Astrocyte of the cerebellum (primary cell): Measurements from ENCODE around the gene KMT2C.
A peak's percentile ranks its signal among the peaks of the same experiment; 100 is the strongest.
"Not testable (repeated sequence)": the region's sequence is repeated elsewhere in the genome, so short reads cannot be mapped to it uniquely, and the experiment has no call there.

Experiments used
- DNase-seq: peaks from one replicate; pipeline ENCODE4 v3.0.0-alpha.2; 2011; ENCODE audit warnings: low read depth
- H3K4me3 ChIP-seq: 2 replicates; pipeline ENCODE4 v1.5.1; 2011; ENCODE audit warnings: mild to moderate bottlenecking, low read depth, low read length, moderate library complexity
- in situ Hi-C: cut with HindIII; loops from 2 replicates; pipeline ENCODE4 v1.10.0; 2017; ENCODE audit warnings: low sequenced_read_pairs
- TF ChIP-seq, protein P1 (sequence below): IDR thresholded peaks from 2 replicates; pipeline ENCODE4 v1.5.1; 2012; ENCODE audit warnings: low read length, low read depth, moderate library complexity, mild to moderate bottlenecking; ENCODE audit errors: missing control alignments

Gene KMT2C

GRCh38 chr7:152436111-152436930 is 518 bp upstream of the KMT2C start:
- H3K4me3 ChIP-seq, result peak overlapping the region; percentile 45
- in situ Hi-C loops, result no loop called here
- TF ChIP-seq, protein P1, sequence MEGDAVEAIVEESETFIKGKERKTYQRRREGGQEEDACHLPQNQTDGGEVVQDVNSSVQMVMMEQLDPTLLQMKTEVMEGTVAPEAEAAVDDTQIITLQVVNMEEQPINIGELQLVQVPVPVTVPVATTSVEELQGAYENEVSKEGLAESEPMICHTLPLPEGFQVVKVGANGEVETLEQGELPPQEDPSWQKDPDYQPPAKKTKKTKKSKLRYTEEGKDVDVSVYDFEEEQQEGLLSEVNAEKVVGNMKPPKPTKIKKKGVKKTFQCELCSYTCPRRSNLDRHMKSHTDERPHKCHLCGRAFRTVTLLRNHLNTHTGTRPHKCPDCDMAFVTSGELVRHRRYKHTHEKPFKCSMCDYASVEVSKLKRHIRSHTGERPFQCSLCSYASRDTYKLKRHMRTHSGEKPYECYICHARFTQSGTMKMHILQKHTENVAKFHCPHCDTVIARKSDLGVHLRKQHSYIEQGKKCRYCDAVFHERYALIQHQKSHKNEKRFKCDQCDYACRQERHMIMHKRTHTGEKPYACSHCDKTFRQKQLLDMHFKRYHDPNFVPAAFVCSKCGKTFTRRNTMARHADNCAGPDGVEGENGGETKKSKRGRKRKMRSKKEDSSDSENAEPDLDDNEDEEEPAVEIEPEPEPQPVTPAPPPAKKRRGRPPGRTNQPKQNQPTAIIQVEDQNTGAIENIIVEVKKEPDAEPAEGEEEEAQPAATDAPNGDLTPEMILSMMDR, result no peak
- DNase-seq, result peak; percentile 77

DNA sequence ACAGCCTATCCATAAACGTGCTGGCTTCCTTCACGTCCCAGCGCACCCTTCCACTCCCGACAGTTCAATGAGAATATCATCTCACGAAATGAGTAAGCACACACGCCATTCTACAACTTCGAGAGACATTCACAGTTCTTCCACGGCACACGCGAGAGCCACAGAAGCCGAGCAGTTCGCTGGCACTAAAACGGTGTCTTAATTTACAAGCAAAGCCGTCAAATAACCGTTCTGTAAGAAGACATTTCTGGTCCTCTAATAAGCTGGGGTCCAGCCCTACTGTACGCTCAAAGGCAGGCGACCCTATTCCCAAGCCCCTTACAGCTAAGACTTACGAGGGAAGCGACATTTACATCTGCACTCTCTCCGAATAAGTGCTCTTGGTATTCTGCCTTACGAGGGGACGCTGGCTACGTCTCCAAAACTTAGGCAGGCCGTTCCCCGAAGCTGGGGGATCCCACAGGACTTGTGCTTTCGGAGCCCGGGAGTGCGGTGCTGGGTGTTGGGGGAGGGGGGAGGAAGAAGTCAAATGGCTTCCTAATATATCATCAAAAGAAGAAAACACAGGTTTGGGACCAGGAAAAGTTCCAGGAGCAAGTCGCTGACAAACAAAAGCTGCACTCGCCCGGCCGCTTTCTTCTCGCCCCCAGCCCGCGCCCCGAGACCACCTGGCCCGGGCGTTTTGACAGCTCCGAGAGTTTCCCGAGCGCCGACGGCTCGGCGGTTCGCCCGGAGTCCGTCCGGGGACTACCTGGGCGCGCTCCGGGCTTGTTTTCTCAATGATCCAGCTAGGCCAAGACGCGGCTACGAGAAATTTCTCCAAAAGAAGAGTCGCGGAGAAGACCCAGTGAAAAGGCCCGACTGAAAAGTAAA is 1.1 kb downstream of the KMT2C start:
- in situ Hi-C loops, result not testable (repeated sequence)

DNA sequence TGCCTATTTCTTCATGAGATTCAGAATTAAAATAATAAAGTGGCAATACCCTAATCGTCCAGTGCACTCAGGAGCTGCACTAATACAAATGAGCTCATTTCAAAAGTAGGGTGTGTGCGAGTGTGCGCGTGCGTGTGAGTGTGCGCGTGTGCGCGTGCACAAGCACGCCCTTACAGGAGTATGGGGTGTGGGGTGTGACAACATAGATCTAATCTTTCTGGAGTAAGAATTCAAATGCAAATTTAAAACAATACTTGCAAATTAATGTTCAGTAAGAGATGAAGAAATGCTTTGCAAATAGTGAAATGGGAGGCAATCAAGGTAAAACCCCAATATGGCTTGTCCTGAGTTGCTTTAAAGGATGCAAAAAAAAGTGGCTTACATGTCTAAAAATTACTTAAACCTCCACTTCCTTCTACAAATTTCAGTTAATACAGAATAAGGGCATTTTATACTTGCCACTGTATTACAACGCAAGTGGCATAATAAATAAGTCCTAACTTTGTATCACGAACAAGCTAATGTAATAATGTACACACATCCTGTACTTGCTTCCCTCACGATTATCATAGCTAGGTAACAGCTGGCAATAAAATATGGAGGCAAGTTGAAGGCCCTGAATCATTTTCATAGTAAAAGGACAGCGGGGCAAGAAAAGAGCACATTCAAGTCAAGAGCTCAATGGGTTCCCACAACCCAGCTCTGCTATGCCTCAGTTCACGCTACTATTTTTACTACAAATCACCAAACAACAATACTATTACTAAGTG is 1.9 kb downstream of the KMT2C start:
- peak overlapping the region; percentile 65 for H3K4me3 ChIP-seq
- DNase-seq, in situ Hi-C loops: not testable (repeated sequence)

More for the DNA sequence above, 1.1 kb downstream of the KMT2C start:
- H3K4me3 ChIP-seq, result peak overlapping the region; percentile 65
- DNase-seq, result not testable (repeated sequence)

GRCh38 chr7:152432735-152433134 is 3.1 kb downstream of the KMT2C start:
- in situ Hi-C loops, H3K4me3 ChIP-seq, DNase-seq: not testable (repeated sequence)

- no peak overlapping the region for H3K4me3 ChIP-seq
- TF ChIP-seq, protein P1, result no peak
- in situ Hi-C loops, result no loop called here
- no peak for DNase-seq
Observed at GRCh38 chr7:152430854-152431253, 4.9 kb downstream of the KMT2C start.

DNA sequence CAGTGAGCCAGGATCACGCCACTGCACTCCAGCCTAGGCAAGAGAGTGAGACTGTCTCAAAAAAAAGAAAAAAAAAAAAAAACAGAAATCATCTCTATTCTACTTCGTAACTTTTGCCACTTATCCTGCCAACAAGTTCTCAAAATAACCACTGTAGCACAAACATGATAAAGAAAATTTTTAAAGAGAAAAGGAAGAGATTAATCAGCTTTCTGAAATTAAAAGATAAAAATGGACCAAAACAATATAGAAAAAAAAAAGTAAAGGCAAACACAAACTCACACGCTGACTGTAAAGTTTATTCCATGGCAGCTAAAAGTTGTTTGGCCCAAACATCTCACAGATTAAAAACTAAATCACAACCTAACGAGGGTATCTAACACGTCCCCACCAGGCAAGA is 5.7 kb downstream of the KMT2C start:
- H3K4me3 ChIP-seq, in situ Hi-C loops, DNase-seq: not testable (repeated sequence)

DNA sequence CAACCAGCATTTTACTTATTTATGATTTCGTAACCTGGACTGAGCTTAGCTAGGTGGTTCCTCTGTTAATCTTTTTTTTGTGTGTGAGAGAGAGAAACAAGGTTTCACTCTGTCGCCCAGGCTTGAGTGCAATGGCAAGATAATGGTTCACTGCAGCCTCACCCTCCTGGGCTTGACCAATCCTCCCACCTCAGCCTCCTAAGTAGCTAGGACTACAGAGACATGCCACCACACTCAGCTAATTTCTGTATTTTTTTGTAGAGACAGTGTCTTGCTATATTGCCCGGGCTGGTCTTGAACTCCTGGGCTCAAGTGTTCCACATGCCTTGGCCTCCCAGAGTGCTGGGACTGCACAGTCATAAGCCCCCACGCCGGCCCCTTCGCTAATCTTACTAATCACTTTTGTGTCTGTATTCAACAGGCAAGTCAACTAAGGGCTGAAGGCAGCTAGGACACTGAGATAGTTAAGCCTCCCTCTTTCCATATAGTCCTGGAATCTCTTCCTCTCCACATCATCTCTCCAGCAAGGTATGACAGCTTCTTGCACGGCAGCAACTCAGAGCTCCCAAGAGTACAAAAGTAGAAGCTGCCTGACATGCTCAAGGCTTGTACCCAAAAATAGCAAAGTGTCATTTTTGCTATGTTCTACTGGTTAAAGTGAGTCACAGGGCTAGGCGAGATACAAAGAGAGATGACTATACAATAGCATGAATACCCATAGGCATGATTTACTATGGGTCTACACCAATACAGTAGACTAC is 11.3 kb downstream of the KMT2C start:
- TF ChIP-seq, protein P1, result no peak
- in situ Hi-C loops, result no loop called here
- no peak overlapping the region for H3K4me3 ChIP-seq
- DNase-seq, result no peak

DNA sequence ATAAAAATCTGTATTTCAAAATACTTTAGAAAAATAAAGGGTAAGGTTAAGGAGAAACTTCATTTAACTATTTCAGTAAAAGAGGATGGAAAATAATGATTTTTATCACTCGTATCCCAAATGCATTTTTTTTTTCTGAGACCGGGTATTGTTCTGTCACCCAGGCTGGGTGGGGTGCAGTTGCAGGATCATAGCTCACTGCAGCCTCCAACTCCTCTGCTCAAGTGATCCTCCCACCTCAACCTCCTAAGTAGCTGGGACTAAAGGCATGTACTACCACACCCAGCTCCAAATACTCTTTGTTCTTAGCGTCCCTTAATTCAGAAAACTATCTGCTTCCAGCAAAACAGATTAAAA is 11.8 kb downstream of the KMT2C start:
- in situ Hi-C loops, result no loop called here

GRCh38 chr7:152423171-152423570 is 12.6 kb downstream of the KMT2C start:
- in situ Hi-C loops, H3K4me3 ChIP-seq, DNase-seq: not testable (repeated sequence)

More for the DNA sequence above, 11.8 kb downstream of the KMT2C start:
- no peak overlapping the region for H3K4me3 ChIP-seq
- no peak for DNase-seq
- TF ChIP-seq, protein P1, result no peak

DNA sequence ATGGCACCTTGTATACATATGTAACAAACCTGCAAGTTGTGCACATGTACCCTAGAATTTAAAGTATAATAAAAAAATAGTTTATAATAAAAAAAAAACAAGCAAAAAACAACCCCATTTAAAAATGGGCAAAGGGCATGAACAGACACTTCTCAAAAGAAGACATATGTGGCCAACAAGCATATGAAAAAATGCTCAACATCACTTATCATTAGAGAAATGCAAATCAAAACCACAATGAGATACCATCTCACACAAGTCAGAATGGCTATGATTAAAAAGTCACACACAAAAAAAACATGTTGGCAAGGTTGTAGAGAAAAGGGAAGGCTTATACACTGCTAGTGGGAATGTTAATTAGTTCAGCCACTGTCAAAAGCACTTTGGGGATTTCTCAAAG is 14.9 kb downstream of the KMT2C start:
- in situ Hi-C loops, DNase-seq, H3K4me3 ChIP-seq: not testable (repeated sequence)
